A673 (cell line): Measurements from ENCODE around the gene COL19A1.

Experiments
- EZH2 ChIP-seq: fragments of 200-600 bp; sonication (generic); IDR thresholded peaks from 2 replicates; pipeline ENCODE4 v1.6.1; 2017; ENCODE audit warnings: borderline replicate concordance, low read depth, mild to moderate bottlenecking, mixed read lengths, antibody characterized with exemption, low read length; ENCODE audit not compliant: poor library complexity, severe bottlenecking
- TF ChIP-seq, protein P1 (sequence below): fragments of 300-800, 200-600 bp; sonication (generic); conservative IDR thresholded peaks from 2 replicates; pipeline ENCODE4 v1.5.1; 2017; ENCODE audit warnings: low read depth, mild to moderate bottlenecking, antibody characterized with exemption, low read length, moderate library complexity, mixed read lengths

DNA sequence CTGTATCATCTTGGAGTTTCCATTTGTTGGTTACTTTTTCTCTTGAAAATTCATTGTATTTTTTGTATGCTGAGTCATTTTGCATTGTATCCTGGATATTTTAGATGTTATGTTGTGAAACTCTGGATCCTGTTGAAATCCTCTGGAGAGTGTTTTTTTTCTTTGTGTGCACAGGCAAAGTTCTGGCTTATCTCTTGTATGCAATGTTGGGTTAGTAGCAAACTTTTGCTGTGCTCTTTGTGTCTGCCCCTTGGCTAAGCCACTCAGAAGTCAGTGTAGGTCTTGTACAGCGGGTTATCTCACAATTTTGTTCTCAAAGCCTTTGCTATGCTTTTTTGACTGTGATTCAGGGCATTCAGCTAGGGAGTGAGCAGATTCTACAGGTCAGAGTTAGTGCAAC is 40.5 kb upstream of the COL19A1 start:
- TF ChIP-seq, protein P1, sequence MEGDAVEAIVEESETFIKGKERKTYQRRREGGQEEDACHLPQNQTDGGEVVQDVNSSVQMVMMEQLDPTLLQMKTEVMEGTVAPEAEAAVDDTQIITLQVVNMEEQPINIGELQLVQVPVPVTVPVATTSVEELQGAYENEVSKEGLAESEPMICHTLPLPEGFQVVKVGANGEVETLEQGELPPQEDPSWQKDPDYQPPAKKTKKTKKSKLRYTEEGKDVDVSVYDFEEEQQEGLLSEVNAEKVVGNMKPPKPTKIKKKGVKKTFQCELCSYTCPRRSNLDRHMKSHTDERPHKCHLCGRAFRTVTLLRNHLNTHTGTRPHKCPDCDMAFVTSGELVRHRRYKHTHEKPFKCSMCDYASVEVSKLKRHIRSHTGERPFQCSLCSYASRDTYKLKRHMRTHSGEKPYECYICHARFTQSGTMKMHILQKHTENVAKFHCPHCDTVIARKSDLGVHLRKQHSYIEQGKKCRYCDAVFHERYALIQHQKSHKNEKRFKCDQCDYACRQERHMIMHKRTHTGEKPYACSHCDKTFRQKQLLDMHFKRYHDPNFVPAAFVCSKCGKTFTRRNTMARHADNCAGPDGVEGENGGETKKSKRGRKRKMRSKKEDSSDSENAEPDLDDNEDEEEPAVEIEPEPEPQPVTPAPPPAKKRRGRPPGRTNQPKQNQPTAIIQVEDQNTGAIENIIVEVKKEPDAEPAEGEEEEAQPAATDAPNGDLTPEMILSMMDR, result no peak
- TF ChIP-seq EZH2, result no peak
